Activated CD4-positive, alpha-beta T cell treated with anti-CD3 and anti-CD28 coated beads, Interleukin-2, amount 50 U/mL, for 4 hours (primary cell): ENCODE results near the gene ACE.

Experiments
- DNase-seq, 2 experiments: peaks; one replicate each; pipeline ENCODE4 v3.0.0-alpha.2; 2020

ACE gene

DNA sequence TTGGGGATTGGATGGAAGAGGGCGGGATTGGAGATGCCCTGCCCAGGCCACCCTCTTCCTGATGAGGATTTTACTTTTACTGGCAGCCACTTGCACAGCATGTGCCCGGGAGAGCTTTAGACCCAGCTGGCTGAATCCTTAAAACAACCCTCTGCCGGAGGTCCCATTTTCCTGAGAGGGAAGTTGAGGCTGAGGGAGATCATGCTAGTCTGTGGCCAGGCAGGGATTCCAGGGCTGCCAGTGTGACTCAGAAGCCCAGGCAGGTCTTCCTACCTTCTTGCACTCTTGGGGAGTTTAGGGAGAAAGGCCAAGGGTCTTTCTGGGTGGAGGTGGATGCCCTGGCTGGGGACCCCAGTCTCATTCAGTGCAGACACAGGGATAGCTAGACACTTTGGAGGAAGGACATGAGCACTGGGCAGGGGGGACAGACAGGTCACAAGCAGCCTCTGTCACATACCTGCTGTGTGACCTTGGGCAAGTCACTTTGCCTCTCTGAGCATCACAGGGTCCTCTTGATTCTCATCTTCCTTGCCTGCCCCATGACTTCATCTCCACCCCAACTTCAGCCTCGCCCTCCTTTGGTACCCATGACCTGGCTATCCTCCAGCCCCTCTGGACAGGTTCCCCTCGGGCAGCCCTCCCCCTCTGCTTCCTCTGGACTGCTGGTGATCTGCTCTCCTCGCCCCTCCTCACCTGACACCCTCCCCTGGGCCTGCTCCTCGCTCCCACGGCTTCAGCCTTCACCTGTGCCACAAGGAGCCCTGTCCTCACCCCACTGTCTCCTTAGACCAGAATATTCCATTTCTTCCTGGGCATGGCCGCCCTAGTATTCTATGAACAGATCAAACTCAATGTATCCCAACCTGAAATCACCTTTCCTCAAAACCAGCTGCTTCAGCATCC is 62.1 kb downstream of the ACE start:
- no peak for DNase-seq

DNA sequence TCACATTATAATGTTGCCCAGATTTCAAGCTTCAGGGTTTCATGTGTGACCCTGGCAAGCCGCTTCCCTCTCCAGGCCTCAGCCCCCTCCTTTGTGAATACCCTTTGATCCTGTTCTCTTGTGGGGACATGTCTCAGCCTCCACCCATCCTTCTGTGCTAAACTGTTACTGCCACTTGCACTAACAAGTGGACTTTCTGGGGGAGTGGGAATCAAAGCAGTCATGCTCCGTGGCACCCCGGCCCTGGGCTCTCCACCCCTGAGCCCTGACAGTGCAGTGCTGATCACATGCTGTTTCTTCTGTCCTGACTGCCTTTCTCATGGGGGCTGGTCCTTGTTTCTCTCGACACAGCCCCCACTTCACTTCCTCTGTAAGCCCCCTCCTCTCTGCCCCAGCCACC is 63.7 kb downstream of the ACE start:
- no peak for DNase-seq

DNA sequence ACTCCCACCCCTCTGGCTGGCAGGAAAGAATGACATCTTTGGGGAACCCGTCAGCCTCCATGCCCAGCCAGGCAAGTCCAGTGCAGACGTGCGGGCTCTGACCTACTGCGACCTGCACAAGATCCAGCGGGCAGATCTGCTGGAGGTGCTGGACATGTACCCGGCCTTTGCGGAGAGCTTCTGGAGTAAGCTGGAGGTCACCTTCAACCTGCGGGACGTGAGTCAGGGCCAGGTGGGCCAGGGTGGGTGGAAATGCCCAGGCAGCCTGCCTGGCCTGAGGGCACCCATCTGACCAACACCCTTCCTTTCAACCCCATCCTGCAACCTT is 65.3 kb downstream of the ACE start:
- no peak for DNase-seq

DNA sequence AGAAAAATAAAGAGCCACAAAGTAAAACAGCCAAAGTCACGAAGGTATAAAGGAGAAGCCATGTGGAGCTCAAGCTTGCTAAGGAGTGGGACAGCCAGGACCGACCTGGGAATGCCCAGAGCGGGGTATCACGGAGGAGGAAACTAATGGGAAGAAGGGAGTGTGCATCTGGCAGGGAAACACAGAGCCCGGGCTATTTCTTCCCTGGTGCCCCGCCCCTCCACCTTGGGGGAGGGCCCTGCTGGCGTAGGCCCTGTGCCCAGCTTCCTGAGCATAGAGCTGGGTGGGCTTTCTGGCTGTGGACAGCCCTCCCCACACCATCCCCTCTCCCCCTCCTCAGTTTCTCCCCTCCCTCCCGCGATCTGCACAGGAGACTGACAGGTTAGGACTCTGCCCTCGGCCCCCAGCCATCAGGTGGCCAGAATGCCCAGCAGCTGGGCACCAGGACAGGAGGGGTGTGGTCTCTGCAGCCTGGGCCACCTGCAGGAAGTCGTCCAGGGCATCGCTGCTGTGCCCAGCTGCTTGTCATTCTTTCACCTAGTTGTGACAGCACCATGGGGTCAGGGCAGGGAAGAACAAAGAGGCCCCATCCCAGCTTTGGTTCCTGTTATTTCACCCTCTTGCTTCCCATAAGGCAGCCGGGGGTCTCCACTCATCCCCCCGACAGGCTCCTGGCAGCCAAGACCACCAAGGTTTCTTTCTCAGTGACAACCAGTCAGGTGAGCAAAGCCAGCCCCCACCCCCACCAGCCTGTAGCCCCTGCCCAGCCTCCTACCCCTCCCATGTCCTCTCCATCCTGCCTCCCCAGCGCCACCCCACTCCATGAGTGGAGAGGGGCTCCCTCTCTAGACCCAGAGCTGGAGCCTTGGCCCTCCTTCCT is 66.3 kb downstream of the ACE start:
- no peak for DNase-seq

DNA sequence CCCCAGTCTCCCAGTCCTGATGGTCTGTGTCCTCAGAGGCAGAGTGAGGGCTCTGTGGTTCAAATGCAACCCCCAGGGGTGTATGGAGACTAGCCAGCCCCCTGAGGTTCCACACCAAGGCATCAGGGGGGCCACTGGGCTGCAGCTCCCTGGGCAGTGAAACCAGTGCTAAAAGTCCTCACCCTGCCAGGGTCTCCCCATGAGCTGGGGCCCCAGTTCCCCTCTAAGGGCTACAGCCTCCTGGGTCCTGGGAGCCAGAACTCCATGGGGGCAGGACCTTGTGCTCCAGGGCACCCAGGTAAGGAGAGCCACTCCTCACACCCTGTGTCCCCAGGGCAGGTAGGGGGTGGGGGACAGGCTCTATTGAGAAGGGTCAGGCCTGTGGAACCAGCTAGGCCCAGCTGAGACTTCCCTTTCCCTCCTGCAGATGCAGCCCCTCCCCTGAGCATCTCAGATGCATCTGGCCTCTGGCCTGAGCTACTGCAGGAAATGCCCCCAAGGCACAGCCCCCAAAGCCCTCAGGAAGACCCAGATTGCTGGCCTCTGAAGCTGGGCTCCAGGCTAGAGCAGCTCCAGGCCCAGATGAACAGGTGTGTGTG is 67.1 kb downstream of the ACE start:
- no peak for DNase-seq

DNA sequence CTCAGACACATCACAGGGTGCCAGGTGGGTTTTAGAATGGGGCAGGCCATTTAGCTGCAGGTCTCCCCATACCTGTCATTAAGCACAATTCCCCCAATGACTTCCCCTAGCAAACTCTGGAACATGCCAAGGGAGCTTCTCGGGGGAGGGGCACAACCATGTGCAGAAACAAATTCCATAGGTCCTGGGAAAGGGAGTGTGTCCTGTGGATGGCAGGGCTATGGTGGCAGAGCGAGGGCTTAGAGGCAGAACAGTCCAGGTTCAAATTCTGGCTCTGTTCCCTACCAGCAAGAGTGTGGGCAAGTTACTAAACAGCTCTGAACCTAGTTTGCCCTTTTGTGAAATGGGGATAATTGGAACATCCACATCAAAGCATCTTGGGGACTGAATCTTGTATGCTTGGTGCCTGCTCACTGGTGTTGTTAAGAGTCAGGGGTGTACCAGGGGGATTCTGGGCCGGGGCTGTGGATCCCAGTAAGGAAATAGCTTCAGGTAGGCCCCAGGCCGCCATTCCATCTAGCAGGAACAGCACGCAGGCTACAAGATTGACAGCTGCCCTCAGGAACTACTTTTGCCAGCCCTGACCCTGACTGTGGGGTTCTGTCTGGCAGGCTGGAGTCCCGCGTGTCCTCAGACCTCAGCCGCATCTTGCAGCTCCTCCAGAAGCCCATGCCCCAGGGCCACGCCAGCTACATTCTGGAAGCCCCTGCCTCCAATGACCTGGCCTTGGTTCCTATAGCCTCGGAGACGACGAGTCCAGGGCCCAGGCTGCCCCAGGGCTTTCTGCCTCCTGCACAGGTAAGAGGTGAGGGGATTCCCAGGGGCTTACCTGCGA is 67.8 kb downstream of the ACE start:
- DNase-seq: no peak

DNA sequence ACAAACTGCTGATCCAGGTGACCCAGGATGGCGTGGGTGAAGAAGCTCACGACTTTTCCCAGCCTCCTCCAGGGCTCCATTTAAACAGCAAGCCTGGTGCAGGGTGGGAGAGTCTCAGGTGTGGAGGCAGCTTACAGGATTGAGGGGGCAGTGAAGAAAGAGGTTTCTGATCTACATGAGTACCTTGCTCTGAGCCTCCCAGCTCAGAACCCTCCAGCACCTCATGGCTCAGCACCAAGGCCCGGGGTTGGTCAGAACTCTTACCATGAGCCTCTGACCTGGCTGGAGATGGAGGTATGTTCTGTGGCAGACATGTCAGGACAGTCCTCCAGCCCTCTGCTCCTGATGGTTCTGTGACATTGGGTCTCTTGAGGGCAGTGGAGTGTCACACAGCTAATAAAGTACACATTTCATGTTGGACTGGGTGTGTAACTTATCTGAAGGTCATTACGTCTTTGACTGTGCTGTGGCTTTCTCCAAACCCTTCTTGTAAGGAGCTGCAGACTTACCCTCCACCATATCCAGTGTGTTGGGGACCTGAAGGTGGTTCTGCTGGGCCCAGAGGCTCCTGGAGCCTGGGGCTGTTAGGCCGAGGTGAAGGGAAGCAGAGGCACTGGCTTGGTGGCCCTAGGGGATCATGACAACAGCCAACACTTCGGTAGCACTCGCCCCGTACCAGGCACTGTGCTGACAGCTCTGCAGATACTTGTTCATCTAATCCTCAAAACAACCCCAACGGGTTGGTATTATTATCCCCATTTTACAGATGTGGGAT is 69.6 kb downstream of the ACE start:
- DNase-seq: no peak

DNA sequence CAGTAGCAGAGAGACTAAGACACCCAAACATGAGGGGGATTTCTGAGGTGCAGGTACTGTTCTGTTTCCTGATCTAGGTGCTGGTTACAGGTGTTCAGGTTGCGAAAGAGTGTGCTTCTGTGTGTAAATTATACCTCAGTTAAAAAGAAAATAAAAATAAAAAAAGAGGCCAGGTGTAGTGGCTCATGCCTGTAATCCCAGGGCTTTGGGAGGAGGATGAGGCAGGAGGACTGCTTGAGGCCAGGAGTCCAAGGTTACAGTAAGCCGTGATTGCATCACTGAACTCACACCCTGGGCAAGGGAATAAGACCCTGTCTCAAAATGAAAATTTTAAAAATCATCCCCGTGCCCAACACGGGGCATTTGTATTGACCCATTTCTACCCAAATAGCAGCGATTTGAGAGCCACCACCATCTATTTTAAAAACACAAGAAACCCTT is 70.2 kb downstream of the ACE start:
- DNase-seq: no peak
